ENCODE data around the gene SH3RF3. TPM values are rescaled to one million over a fixed set of nuclear protein-coding genes. Genes with fewer than 3 reads are reported as not detected.

Gene SH3RF3
- total RNA-seq, 1 experiment from 2014 or later = 1.0 TPM

GRCh38 chr2:109174626-109175349 is 45.8 kb downstream of the SH3RF3 start (continued):
- TF ChIP-seq NR2C2 (CRISPR knock-in tag; IDR thresholded peaks at IDR 0.05) (no peak), ZNF317 (CRISPR knock-in tag; IDR thresholded peaks at IDR 0.05; ENCODE audit: borderline replicate concordance, low read depth) (no peak), ZNF138 (CRISPR knock-in tag; conservative IDR thresholded peaks at IDR 0.05) (no peak), CDX4 (CRISPR knock-in tag; IDR thresholded peaks at IDR 0.05; ENCODE audit: borderline replicate concordance) (no peak), MAX (CRISPR knock-in tag; IDR thresholded peaks at IDR 0.05) (no peak), HMGXB4 (CRISPR knock-in tag; IDR thresholded peaks at IDR 0.05) (no peak), GRHL2 (CRISPR knock-in tag; IDR thresholded peaks at IDR 0.05; ENCODE audit: insufficient replicate concordance, severe bottlenecking) (no peak), EMX1 (CRISPR knock-in tag; IDR thresholded peaks at IDR 0.05) (no peak), E2F4 (CRISPR knock-in tag; IDR thresholded peaks at IDR 0.05; ENCODE audit: borderline replicate concordance, low read depth) (no peak)

GRCh38 chr2:109175350-109175678 is 46.3 kb downstream of the SH3RF3 start:
- ChIA-PET POLR2A (no interaction called here), CTCF (no interaction called here)
- Mint-ChIP-seq H3K36me3 (peaks cover 18% of the 10 kb centered on the region), H3K9me3 (peaks cover 35% of the 10 kb centered on the region), H3K4me1 (peaks cover 30% of the 10 kb centered on the region), H3K27ac (no peak overlapping the region), H3K4me3 (no peak overlapping the region), H3K27me3 (ENCODE audit: low read depth) (peaks cover 2% of the 10 kb centered on the region; the same call in 1 of the 2 replicates)
- ATAC-seq = no peak
- DNase-seq (ENCODE audit: low spot score) = no peak
- no peak for TF ChIP-seq ZNF281 (CRISPR knock-in tag; IDR thresholded peaks at IDR 0.05)
- no peak for TF ChIP-seq CDX4 (CRISPR knock-in tag; IDR thresholded peaks at IDR 0.05; ENCODE audit: borderline replicate concordance)
- TF ChIP-seq CBFB (CRISPR knock-in tag; IDR thresholded peaks at IDR 0.05; ENCODE audit: low read depth) = no peak
- no peak for TF ChIP-seq PRRX2 (CRISPR knock-in tag; IDR thresholded peaks at IDR 0.05)
- no peak for TF ChIP-seq NFYB (CRISPR knock-in tag; conservative IDR thresholded peaks at IDR 0.05; ENCODE audit: low read depth)
- TF ChIP-seq FOXP1 (CRISPR knock-in tag; IDR thresholded peaks at IDR 0.05; ENCODE audit: borderline replicate concordance) = no peak
- TF ChIP-seq NR2C2 (CRISPR knock-in tag; IDR thresholded peaks at IDR 0.05) = no peak
- TF ChIP-seq USF2 (CRISPR knock-in tag; IDR thresholded peaks at IDR 0.05) = no peak
- TF ChIP-seq ATF2 (CRISPR knock-in tag; IDR thresholded peaks at IDR 0.05; ENCODE audit: borderline replicate concordance, low read depth) = no peak
- no peak for TF ChIP-seq GTF2I (CRISPR knock-in tag; conservative IDR thresholded peaks at IDR 0.05)
- no peak for TF ChIP-seq ATF3 (CRISPR knock-in tag; conservative IDR thresholded peaks at IDR 0.05)
- no peak for TF ChIP-seq E2F5 (CRISPR knock-in tag; IDR thresholded peaks at IDR 0.05)
- no peak for TF ChIP-seq ZBTB21 (CRISPR knock-in tag; IDR thresholded peaks at IDR 0.05; ENCODE audit: borderline replicate concordance)
- TF ChIP-seq PREB (CRISPR knock-in tag; IDR thresholded peaks at IDR 0.05; ENCODE audit: borderline replicate concordance) = no peak

Measured in WTC11 (cell line).